SK-N-SH (cell line): ENCODE measurements around the gene SPEG. TPM values are rescaled to one million over a fixed set of nuclear protein-coding genes. Genes with fewer than 3 reads are reported as not detected.

Source experiments
- CTCF ChIA-PET: fragments of 300-600, 350-600 bp; formaldehyde crosslinking; extraction: SDS; loops from one replicate; lab custom pipeline; 2021; lab: Yijun Ruan, JAX
- POLR2A ChIA-PET: fragments of 350-600 bp; sonication (Branson Sonifier 250); formaldehyde crosslinking; extraction: SDS; loops from one replicate; lab custom pipeline; 2020; ENCODE audit warnings: antibody characterized with exemption, inconsistent platforms; lab: Yijun Ruan, JAX
- DNase-seq: peaks from one replicate; pipeline ENCODE4 v3.0.0; 2012
- H2AFZ ChIP-seq: fragments of 200-600 bp; sonication (generic); 2 replicates; pipeline ENCODE4 v1.8.1; 2016; ENCODE audit warnings: antibody characterized with exemption, mild to moderate bottlenecking, low read depth
- H3F3A ChIP-seq: fragments of 200-600 bp; sonication (generic); replicated peaks from 2 replicates; pipeline ENCODE3; 2016; ENCODE audit warnings: antibody characterized with exemption, mild to moderate bottlenecking; ENCODE audit not compliant: insufficient read depth
- H3K27ac ChIP-seq, 2 experiments: fragments of 200-500 bp in 1 of 2; fragments of 200-600 bp in 1 of 2; sonication (Bioruptor generic) in 1 of 2; sonication (generic), shearing (Covaris generic) in 1 of 2; 2 replicates each; pipeline versions ENCODE4 v1.5.1 to v1.6.1; 2014 to 2016; ENCODE audit warnings: low read depth in 2 of 2, inconsistent platforms in 1 of 2, low read length in 1 of 2, mild to moderate bottlenecking in 1 of 2, mixed read lengths in 1 of 2
- H3K27me3 ChIP-seq: fragments of 200-600 bp; sonication (generic), shearing (Covaris generic); 2 replicates; pipeline ENCODE4 v1.6.1; 2016; ENCODE audit warnings: mixed run types; ENCODE audit not compliant: insufficient read depth
- H3K36me3 ChIP-seq, 2 experiments: fragments of 200-500 bp in 1 of 2; fragments of 200-600 bp in 1 of 2; sonication (Bioruptor generic) in 1 of 2; sonication (generic) in 1 of 2; replicated peaks in 1 of 2; 2 replicates each; pipeline versions ENCODE3 to v1.5.1; 2014 to 2016; ENCODE audit warnings: low read length in 1 of 2, mild to moderate bottlenecking in 1 of 2; ENCODE audit not compliant: insufficient read depth in 2 of 2, control insufficient read depth in 1 of 2
- H3K4me1 ChIP-seq, 2 experiments: fragments of 200-500 bp in 1 of 2; fragments of 200-600 bp in 1 of 2; sonication (Bioruptor generic) in 1 of 2; sonication (generic), shearing (Covaris generic) in 1 of 2; 2 replicates each; pipeline versions ENCODE4 v1.5.1 to v1.6.1; 2014 to 2016; ENCODE audit warnings: low read depth in 1 of 2, low read length in 1 of 2, mixed run types in 1 of 2; ENCODE audit not compliant: insufficient read depth in 2 of 2, control insufficient read depth in 1 of 2
- H3K4me2 ChIP-seq: fragments of 200-600 bp; sonication (generic), shearing (Covaris generic); 2 replicates; pipeline ENCODE4 v1.6.1; 2017; ENCODE audit warnings: mixed run types
- H3K4me3 ChIP-seq, 2 experiments: fragments of 200-500 bp in 1 of 2; fragments of 200-600 bp in 1 of 2; sonication (Bioruptor generic) in 1 of 2; sonication (generic), shearing (Covaris generic) in 1 of 2; 2 replicates each; pipeline versions ENCODE4 v1.5.1 to v1.8.1; 2014 to 2016; ENCODE audit warnings: low read depth in 2 of 2, inconsistent platforms in 1 of 2, low read length in 1 of 2, mild to moderate bottlenecking in 1 of 2, mixed read lengths in 1 of 2, moderate library complexity in 1 of 2
- H3K79me2 ChIP-seq: fragments of 200-600 bp; sonication (generic); 2 replicates; pipeline ENCODE4 v1.8.1; 2017; ENCODE audit warnings: mild to moderate bottlenecking; ENCODE audit not compliant: insufficient read depth
- H3K9ac ChIP-seq: fragments of 200-600 bp; sonication (generic); 2 replicates; pipeline ENCODE4 v1.6.1; 2017; ENCODE audit warnings: mixed run types
- H3K9me2 ChIP-seq: fragments of 200-600 bp; sonication (generic); 2 replicates; pipeline ENCODE4 v1.6.1; 2017; ENCODE audit warnings: mixed run types
- H3K9me3 ChIP-seq: fragments of 200-600 bp; sonication (generic); 2 replicates; pipeline ENCODE4 v1.6.1; 2017; ENCODE audit warnings: mixed run types, mild to moderate bottlenecking, moderate library complexity
- H4K20me1 ChIP-seq: fragments of 200-600 bp; sonication (generic); 2 replicates; pipeline ENCODE4 v1.6.1; 2017; ENCODE audit warnings: mild to moderate bottlenecking, mixed run types; ENCODE audit not compliant: insufficient read depth
- EZH2phosphoT487 ChIP-seq: fragments of 200-600 bp; sonication (generic); IDR thresholded peaks from 2 replicates; pipeline ENCODE4 v1.6.1; 2017; ENCODE audit warnings: low read depth, mixed run types, mild to moderate bottlenecking, antibody characterized with exemption, moderate library complexity, borderline replicate concordance
- GABPA ChIP-seq: IDR thresholded peaks from 2 replicates; pipeline ENCODE4 v1.4.0; 2012; ENCODE audit warnings: low read depth, mild to moderate bottlenecking
- IRF3 ChIP-seq: fragments of 150-350 bp; IDR thresholded peaks from 2 replicates; pipeline ENCODE4 v1.6.1; 2016; ENCODE audit warnings: mild to moderate bottlenecking, low read depth, low read length
- JUND ChIP-seq: IDR thresholded peaks from 2 replicates; pipeline ENCODE4 v1.4.0; 2012
- MEF2A ChIP-seq: IDR thresholded peaks from 2 replicates; pipeline ENCODE4 v1.4.0; 2012; ENCODE audit warnings: low read depth, borderline replicate concordance
- NFIC ChIP-seq: IDR thresholded peaks from 2 replicates; pipeline ENCODE4 v1.4.0; 2012; ENCODE audit warnings: borderline replicate concordance
- POLR2AphosphoS5 ChIP-seq: IDR thresholded peaks from 2 replicates; pipeline ENCODE4 v1.6.1; 2012; ENCODE audit warnings: low read depth, low read length
- RCOR1 ChIP-seq: fragments of 150-350 bp; IDR thresholded peaks from 2 replicates; pipeline ENCODE4 v1.6.1; 2017; ENCODE audit warnings: antibody characterized with exemption, low read length
- RFX5 ChIP-seq: IDR thresholded peaks from 2 replicates; pipeline ENCODE4 v1.6.1; 2012; ENCODE audit warnings: mild to moderate bottlenecking, improper control_type of control experiment, low read length
- SIN3A ChIP-seq: IDR thresholded peaks from 2 replicates; pipeline ENCODE4 v1.6.1; 2012; ENCODE audit warnings: low read depth, mild to moderate bottlenecking, low read length, moderate library complexity, borderline replicate concordance
- SMC3 ChIP-seq: IDR thresholded peaks from 2 replicates; pipeline ENCODE4 v1.6.1; 2012; ENCODE audit warnings: low read depth, low read length, improper control_type of control experiment
- TAF1 ChIP-seq: IDR thresholded peaks from 2 replicates; pipeline ENCODE4 v1.6.1; 2012; ENCODE audit warnings: low read depth, mild to moderate bottlenecking, low read length, moderate library complexity, borderline replicate concordance
- TEAD4 ChIP-seq: IDR thresholded peaks from 2 replicates; pipeline ENCODE4 v1.4.0; 2012; ENCODE audit warnings: mild to moderate bottlenecking, borderline replicate concordance; ENCODE audit not compliant: insufficient read depth
- USF1 ChIP-seq: IDR thresholded peaks from 2 replicates; pipeline ENCODE4 v1.4.0; 2012; ENCODE audit warnings: low read depth, borderline replicate concordance
- USF2 ChIP-seq: fragments of 150-350 bp; IDR thresholded peaks from 2 replicates; pipeline ENCODE4 v1.6.1; 2017; ENCODE audit warnings: antibody characterized with exemption, low read length, low read depth, borderline replicate concordance
- YY1 ChIP-seq: IDR thresholded peaks from 2 replicates; pipeline ENCODE4 v1.4.0; 2012; ENCODE audit warnings: low read depth, mild to moderate bottlenecking
- WGBS: methylation state at CpG from one replicate; pipeline ENCODE4 v1.1.6; 2017; ENCODE audit warnings: low lambda C conversion rate; 5-methylcytosine and 5-hydroxymethylcytosine counted together
- polyA plus RNA-seq, 3 experiments: library from polyadenylated mRNA; depleted of rRNA; stranded (reverse); fragments of >200 nt; gene quantifications; 2 replicates each; pipeline ENCODE4 v1.2.3, GENCODE V29; 2012

Gene SPEG
- polyA plus RNA-seq, 1 of the 3 experiments (the other 2 are of a cell fraction) = 107 TPM

- ChIA-PET POLR2A (interaction anchor here (0.7 kb wide), 1 partner anchor 66 kb away, joined by 3 read pairs; no protein-coding TSS in a partner anchor), CTCF (interaction anchor here (2.1 to 56.4 kb wide), 5 partner anchors 10 to 70 kb away, joined by 8 to 2824 read pairs (median 73); partner anchors contain the start of genes ASIC4, CHPF, GMPPA and TMEM198)
- Histone ChIP-seq H3K27ac (no peak overlapping the region), H3K9ac (no peak overlapping the region), H2AFZ (no peak overlapping the region), H3F3A (peaks cover 6% of the 10 kb centered on the region), H3K9me3 (no peaks in the 10 kb centered on the region), H3K9me2 (no peaks in the 10 kb centered on the region), H3K4me3 (no peak overlapping the region), H3K36me3 (peaks cover 24 to 48% of the 10 kb centered on the region in 2 experiments), H3K27me3 (no peaks in the 10 kb centered on the region), H4K20me1 (no peaks in the 10 kb centered on the region), H3K4me1 (peaks cover 12 to 42% of the 10 kb centered on the region in 2 experiments; a peak in 3 of 4 replicates), H3K79me2 (no peaks in the 10 kb centered on the region), H3K4me2 (no peak overlapping the region)
- 95% methylated on average over 11 of the region's 18 CpGs for WGBS
- TF ChIP-seq USF2 (no peak), MEF2A (no peak), USF1 (no peak), GABPA (no peak), SIN3A (no peak), RCOR1 (no peak), SMC3 (no peak), RFX5 (no peak), TEAD4 (no peak), IRF3 (no peak), YY1 (no peak), POLR2AphosphoS5 (no peak), TAF1 (no peak), JUND (no peak), NFIC (no peak), EZH2phosphoT487 (no peak)
- DNase-seq = peak; percentile 67
Observed at GRCh38 chr2:219473511-219473910, 38.9 kb downstream of the SPEG start.
